H9 (cell line): Measurements from ENCODE around the gene NR3C2. TPM values are rescaled to one million over a fixed set of nuclear protein-coding genes. Genes with fewer than 3 reads are reported as not detected.

Source experiments
- DNase-seq: peaks from one replicate; pipeline ENCODE4 v3.0.0-alpha.2; 2017
- H2AFZ ChIP-seq: one replicate; pipeline ENCODE4 v1.6.1; 2013; ENCODE audit warnings: mild to moderate bottlenecking, low read length, control low read depth, moderate library complexity
- H2AK5ac ChIP-seq: 2 replicates; pipeline ENCODE4 v1.6.1; 2013; ENCODE audit warnings: low read length, control low read depth, mixed read lengths; ENCODE audit not compliant: insufficient read length
- H2BK120ac ChIP-seq: one replicate; pipeline ENCODE4 v1.6.1; 2013; ENCODE audit warnings: low read depth, mild to moderate bottlenecking, low read length, control low read depth, inconsistent platforms; ENCODE audit not compliant: poor library complexity, severe bottlenecking
- H2BK12ac ChIP-seq: 2 replicates; pipeline ENCODE4 v1.6.1; 2013; ENCODE audit warnings: low read length, control low read depth, mixed read lengths, low read depth; ENCODE audit not compliant: insufficient read length
- H2BK15ac ChIP-seq: 2 replicates; pipeline ENCODE4 v1.6.1; 2013; ENCODE audit warnings: low read depth, low read length, control low read depth
- H2BK20ac ChIP-seq: one replicate; pipeline ENCODE4 v1.6.1; 2013; ENCODE audit warnings: low read depth, mild to moderate bottlenecking, low read length, control low read depth, inconsistent platforms; ENCODE audit not compliant: poor library complexity, severe bottlenecking
- H2BK5ac ChIP-seq: 2 replicates; pipeline ENCODE4 v1.6.1; 2013; ENCODE audit warnings: low read length, control low read depth, mixed read lengths; ENCODE audit not compliant: insufficient read length
- H3K14ac ChIP-seq: 2 replicates; pipeline ENCODE4 v1.6.1; 2013; ENCODE audit warnings: low read length, control low read depth; ENCODE audit not compliant: insufficient read depth
- H3K18ac ChIP-seq: 2 replicates; pipeline ENCODE4 v1.6.1; 2013; ENCODE audit warnings: low read depth, mild to moderate bottlenecking, mixed read lengths, low read length, control low read depth; ENCODE audit not compliant: insufficient read length
- H3K23ac ChIP-seq: 2 replicates; pipeline ENCODE4 v1.6.1; 2013; ENCODE audit warnings: low read length, control low read depth, mixed read lengths, low read depth; ENCODE audit not compliant: insufficient read length
- H3K23me2 ChIP-seq: 2 replicates; pipeline ENCODE4 v1.6.1; 2013; ENCODE audit warnings: low read depth, mild to moderate bottlenecking, mixed read lengths, low read length, control low read depth; ENCODE audit not compliant: insufficient read length, poor library complexity, severe bottlenecking
- H3K27ac ChIP-seq: 2 replicates; pipeline ENCODE4 v1.5.1; 2013; ENCODE audit warnings: low read length, control low read depth, mixed read lengths, low read depth; ENCODE audit not compliant: insufficient read length
- H3K27me3 ChIP-seq: 2 replicates; pipeline ENCODE4 v1.6.1; 2013; ENCODE audit warnings: low read length, control low read depth, inconsistent platforms; ENCODE audit not compliant: insufficient read depth
- H3K4ac ChIP-seq: 2 replicates; pipeline ENCODE4 v1.6.1; 2013; ENCODE audit warnings: low read depth, mild to moderate bottlenecking, control low read depth, inconsistent platforms, low read length, moderate library complexity
- H3K4me1 ChIP-seq: 2 replicates; pipeline ENCODE4 v1.6.1; 2013; ENCODE audit warnings: low read length, control low read depth, inconsistent platforms; ENCODE audit not compliant: insufficient read depth
- H3K4me2 ChIP-seq: 2 replicates; pipeline ENCODE4 v1.6.1; 2013; ENCODE audit warnings: low read length, control low read depth, mixed read lengths; ENCODE audit not compliant: insufficient read length, insufficient read depth
- H3K56ac ChIP-seq: 2 replicates; pipeline ENCODE4 v1.6.1; 2013; ENCODE audit warnings: low read depth, mild to moderate bottlenecking, mixed read lengths, low read length, control low read depth; ENCODE audit not compliant: insufficient read length
- H3K79me1 ChIP-seq: 2 replicates; pipeline ENCODE4 v1.6.1; 2013; ENCODE audit warnings: low read depth, mild to moderate bottlenecking, moderate library complexity, low read length, control low read depth, inconsistent platforms; ENCODE audit not compliant: insufficient read depth, poor library complexity, severe bottlenecking
- H3K79me2 ChIP-seq: 2 replicates; pipeline ENCODE4 v1.6.1; 2013; ENCODE audit warnings: low read length, control low read depth, inconsistent platforms; ENCODE audit not compliant: insufficient read depth
- H3K9ac ChIP-seq: 2 replicates; pipeline ENCODE4 v1.6.1; 2013; ENCODE audit warnings: low read length, control low read depth, mixed read lengths; ENCODE audit not compliant: insufficient read length; ENCODE audit errors: extremely low read depth
- H3K9me3 ChIP-seq: one replicate; pipeline ENCODE4 v1.6.1; 2013; ENCODE audit warnings: low read depth, low read length, inconsistent platforms; ENCODE audit not compliant: control insufficient read depth
- H3T11ph ChIP-seq: one replicate; pipeline ENCODE4 v1.6.1; 2013; ENCODE audit warnings: mild to moderate bottlenecking, low read length, control low read depth, inconsistent platforms
- H4K20me1 ChIP-seq: one replicate; pipeline ENCODE4 v1.6.1; 2013; ENCODE audit not compliant: control insufficient read depth, insufficient read length, insufficient read depth
- H4K5ac ChIP-seq: 2 replicates; pipeline ENCODE4 v1.6.1; 2013; ENCODE audit warnings: low read depth, mild to moderate bottlenecking, mixed read lengths, low read length, control low read depth; ENCODE audit not compliant: insufficient read length
- H4K8ac ChIP-seq: replicated peaks from 2 replicates; pipeline ENCODE4 v1.6.1; 2013; ENCODE audit warnings: low read length, control low read depth, mixed read lengths, low read depth; ENCODE audit not compliant: insufficient read length
- H4K91ac ChIP-seq: 2 replicates; pipeline ENCODE4 v1.6.1; 2013; ENCODE audit warnings: low read depth, mild to moderate bottlenecking, moderate library complexity, mixed read lengths, low read length, control low read depth; ENCODE audit not compliant: insufficient read length
- H3K27ac Mint-ChIP-seq, 3 experiments: 2 replicates in 2 of 3; 3 replicates in 1 of 3; pipeline ENCODE4 v1.8.0; 2020 to 2021; ENCODE audit warnings: mixed read lengths in 3 of 3, mild to moderate bottlenecking in 1 of 3, moderate library complexity in 1 of 3
- H3K27me3 Mint-ChIP-seq: 2 replicates; pipeline ENCODE4 v1.8.0; 2021; ENCODE audit warnings: low read depth, mild to moderate bottlenecking, moderate library complexity, mixed read lengths
- H3K36me3 Mint-ChIP-seq, 3 experiments: 2 replicates in 2 of 3; 3 replicates in 1 of 3; pipeline ENCODE4 v1.8.0; 2020 to 2021; ENCODE audit warnings: low read depth in 3 of 3, mixed read lengths in 3 of 3; ENCODE audit not compliant: insufficient read depth in 1 of 3
- H3K4me1 Mint-ChIP-seq, 2 experiments: 2 replicates each; pipeline ENCODE4 v1.8.0; 2020; ENCODE audit warnings: mixed read lengths in 2 of 2
- H3K4me3 Mint-ChIP-seq, 2 experiments: 2 replicates in 1 of 2; 3 replicates in 1 of 2; pipeline ENCODE4 v1.8.0; 2020 to 2021; ENCODE audit warnings: mild to moderate bottlenecking in 2 of 2, mixed read lengths in 2 of 2, moderate library complexity in 1 of 2
- H3K9me3 Mint-ChIP-seq, 2 experiments: 2 replicates in 1 of 2; 3 replicates in 1 of 2; pipeline ENCODE4 v1.8.0; 2020; ENCODE audit warnings: mild to moderate bottlenecking in 2 of 2, mixed read lengths in 2 of 2, moderate library complexity in 1 of 2
- CTCF ChIP-seq: fragments of 200-600 bp; sonication (generic); conservative IDR thresholded peaks from 3 replicates; pipeline ENCODE4 v1.8.0; 2021; ENCODE audit warnings: antibody characterized with exemption, mild to moderate bottlenecking
- WGBS: extraction: QIAGEN DNeasy Blood & Tissue Kit; methylation state at CpG from one replicate; pipeline ENCODE4 v1.1.7; 2013; ENCODE audit warnings: missing lambda C conversion rate, low lambda C conversion rate, mixed read lengths; ENCODE audit not compliant: insufficient read length; ENCODE audit errors: extremely low coverage; 5-methylcytosine and 5-hydroxymethylcytosine counted together
- total RNA-seq: library from RNA; stranded (reverse); gene quantifications from 2 replicates; pipeline ENCODE4 v1.2.1, GENCODE V29; 2021

The NR3C2 gene
- total RNA-seq, 1 experiment from 2014 or later: 1.4 TPM

DNA sequence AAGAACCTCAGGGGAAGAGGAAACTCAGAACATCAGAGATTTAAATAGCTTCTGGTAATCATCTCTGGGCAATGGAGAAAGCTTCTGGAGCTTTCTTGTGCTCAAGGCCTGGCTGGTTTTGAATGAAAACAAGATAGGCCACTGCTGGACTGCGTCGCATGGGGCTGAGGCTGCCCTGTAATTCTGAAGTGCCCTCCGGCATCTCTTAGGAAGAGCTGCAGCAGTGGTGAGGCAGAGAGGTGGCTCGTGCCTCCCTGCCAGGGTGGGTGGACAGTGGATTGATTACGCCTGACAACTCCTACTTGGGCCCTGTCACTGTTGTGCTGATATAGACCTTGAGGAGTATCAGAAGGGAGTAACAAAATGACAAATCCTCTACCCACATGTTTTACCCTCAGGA, 279.7 kb downstream of the NR3C2 start:
- no peak overlapping the region for H2BK120ac ChIP-seq
- no peaks in the 10 kb centered on the region for H3K23me2 ChIP-seq
- no peaks in the 10 kb centered on the region for H3K4me1 ChIP-seq
- no peaks in the 10 kb centered on the region for H3K79me1 ChIP-seq
- H4K91ac ChIP-seq: no peak overlapping the region
- H2AK5ac ChIP-seq: no peak overlapping the region
- no peaks in the 10 kb centered on the region for H4K20me1 ChIP-seq
- WGBS: no CpG with 5 or more reads among the region's 5 CpGs
- no peak overlapping the region for H4K8ac ChIP-seq
- no peak for DNase-seq
- no peak overlapping the region for H3K27ac ChIP-seq
- H3K79me2 ChIP-seq: no peaks in the 10 kb centered on the region
- no peak overlapping the region for H3K14ac ChIP-seq
- no peak overlapping the region for H3K4me3 Mint-ChIP-seq
- H2BK15ac ChIP-seq: no peak overlapping the region
- H3K9me3 Mint-ChIP-seq: no peaks in the 10 kb centered on the region
- no peak overlapping the region for H3T11ph ChIP-seq
- H2AFZ ChIP-seq: no peak overlapping the region
- no peaks in the 10 kb centered on the region for H3K36me3 Mint-ChIP-seq
- H2BK12ac ChIP-seq: no peak overlapping the region
- H3K4ac ChIP-seq: no peak overlapping the region
- H2BK5ac ChIP-seq: no peak overlapping the region
- H3K9me3 ChIP-seq: no peaks in the 10 kb centered on the region
- H3K56ac ChIP-seq: no peak overlapping the region
- H3K27me3 ChIP-seq: no peaks in the 10 kb centered on the region
- no peak overlapping the region for H3K9ac ChIP-seq
- H3K4me2 ChIP-seq: no peak overlapping the region
- H3K23ac ChIP-seq: no peak overlapping the region
- H3K27ac Mint-ChIP-seq: no peak overlapping the region
- peaks cover 0 to 5% of the 10 kb centered on the region in 2 experiments; a peak in 2 of 4 replicates for H3K4me1 Mint-ChIP-seq
- no peak for TF ChIP-seq CTCF
- H2BK20ac ChIP-seq: no peak overlapping the region
- no peak overlapping the region for H4K5ac ChIP-seq
- no peak overlapping the region for H3K18ac ChIP-seq
- no peaks in the 10 kb centered on the region for H3K27me3 Mint-ChIP-seq
